HL-60 (cell line): ENCODE measurements around the gene PHB1.

Experiments used
- CTCF ChIP-seq: IDR thresholded peaks from one replicate; pipeline ENCODE4 v1.5.1; 2011; ENCODE audit warnings: low read length, control low read depth, inconsistent platforms; ENCODE audit not compliant: insufficient read depth
- POLR2AphosphoS5 ChIP-seq: IDR thresholded peaks from 2 replicates; pipeline ENCODE4 v1.6.1; 2012; ENCODE audit warnings: low read depth
- REST ChIP-seq: IDR thresholded peaks from 2 replicates; pipeline ENCODE4 v1.6.1; 2012; ENCODE audit warnings: low read depth; ENCODE audit not compliant: insufficient replicate concordance

GRCh38 chr17:49422714-49423113 is 8.0 kb upstream of the PHB1 start:
- no peak for TF ChIP-seq CTCF
- no peak for TF ChIP-seq POLR2AphosphoS5
- no peak for TF ChIP-seq REST
